HG02884 (cell line): ENCODE results near the gene IL17RC.
"Not testable (repeated sequence)": the region's sequence is repeated elsewhere in the genome, so short reads cannot be mapped to it uniquely, and the experiment has no call there.

Experiments
- ATAC-seq: cut with Tn5 transposase; IDR thresholded peaks from one replicate; pipeline ENCODE4 v1.9.1; 2021; ENCODE audit warnings: mild to moderate bottlenecking, moderate library complexity; ENCODE audit not compliant: unreplicated experiment

IL17RC gene, protein sequence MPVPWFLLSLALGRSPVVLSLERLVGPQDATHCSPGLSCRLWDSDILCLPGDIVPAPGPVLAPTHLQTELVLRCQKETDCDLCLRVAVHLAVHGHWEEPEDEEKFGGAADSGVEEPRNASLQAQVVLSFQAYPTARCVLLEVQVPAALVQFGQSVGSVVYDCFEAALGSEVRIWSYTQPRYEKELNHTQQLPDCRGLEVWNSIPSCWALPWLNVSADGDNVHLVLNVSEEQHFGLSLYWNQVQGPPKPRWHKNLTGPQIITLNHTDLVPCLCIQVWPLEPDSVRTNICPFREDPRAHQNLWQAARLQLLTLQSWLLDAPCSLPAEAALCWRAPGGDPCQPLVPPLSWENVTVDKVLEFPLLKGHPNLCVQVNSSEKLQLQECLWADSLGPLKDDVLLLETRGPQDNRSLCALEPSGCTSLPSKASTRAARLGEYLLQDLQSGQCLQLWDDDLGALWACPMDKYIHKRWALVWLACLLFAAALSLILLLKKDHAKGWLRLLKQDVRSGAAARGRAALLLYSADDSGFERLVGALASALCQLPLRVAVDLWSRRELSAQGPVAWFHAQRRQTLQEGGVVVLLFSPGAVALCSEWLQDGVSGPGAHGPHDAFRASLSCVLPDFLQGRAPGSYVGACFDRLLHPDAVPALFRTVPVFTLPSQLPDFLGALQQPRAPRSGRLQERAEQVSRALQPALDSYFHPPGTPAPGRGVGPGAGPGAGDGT

DNA sequence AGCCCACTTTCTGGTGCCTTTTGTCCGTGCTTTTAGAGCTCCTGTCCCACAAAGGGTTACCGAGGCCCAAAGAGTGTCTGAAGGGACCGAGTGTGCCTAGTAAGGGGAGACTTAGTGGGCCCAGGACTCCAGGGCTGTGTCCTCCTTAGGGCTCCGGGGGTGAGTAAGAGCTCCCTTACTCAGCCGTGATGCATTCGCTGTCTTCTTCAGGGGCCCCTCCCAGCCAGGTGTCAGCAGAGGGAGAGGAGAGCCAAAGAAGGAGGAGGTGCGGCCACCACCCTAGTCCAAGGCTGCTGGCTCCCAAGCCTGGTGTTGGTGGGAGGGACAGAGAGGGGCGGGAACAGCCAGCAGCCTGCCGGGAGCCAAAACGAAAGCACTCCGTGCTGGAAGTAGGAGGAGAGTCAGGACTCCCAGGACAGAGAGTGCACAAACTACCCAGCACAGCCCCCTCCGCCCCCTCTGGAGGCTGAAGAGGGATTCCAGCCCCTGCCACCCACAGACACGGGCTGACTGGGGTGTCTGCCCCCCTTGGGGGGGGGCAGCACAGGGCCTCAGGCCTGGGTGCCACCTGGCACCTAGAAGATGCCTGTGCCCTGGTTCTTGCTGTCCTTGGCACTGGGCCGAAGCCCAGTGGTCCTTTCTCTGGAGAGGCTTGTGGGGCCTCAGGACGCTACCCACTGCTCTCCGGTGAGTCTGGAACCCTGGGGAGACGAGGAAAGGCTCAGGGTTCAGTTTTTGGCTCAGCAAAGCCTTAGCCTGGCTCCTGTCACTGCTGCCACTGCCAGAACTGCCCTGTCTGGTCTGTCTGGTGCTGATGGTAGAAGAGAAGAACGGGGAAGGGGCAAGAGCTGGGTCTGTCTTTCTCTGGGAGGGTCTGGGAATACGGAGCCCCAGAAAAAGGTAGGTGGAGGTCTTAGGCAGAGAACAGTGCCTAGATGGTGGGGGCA, at the start of gene IL17RC:
IL17RC (plus strand) TSS at position 365 of the 947 bp plus-strand sequence; CDS start at position 583, 218 bp downstream.
- ATAC-seq = no peak

DNA sequence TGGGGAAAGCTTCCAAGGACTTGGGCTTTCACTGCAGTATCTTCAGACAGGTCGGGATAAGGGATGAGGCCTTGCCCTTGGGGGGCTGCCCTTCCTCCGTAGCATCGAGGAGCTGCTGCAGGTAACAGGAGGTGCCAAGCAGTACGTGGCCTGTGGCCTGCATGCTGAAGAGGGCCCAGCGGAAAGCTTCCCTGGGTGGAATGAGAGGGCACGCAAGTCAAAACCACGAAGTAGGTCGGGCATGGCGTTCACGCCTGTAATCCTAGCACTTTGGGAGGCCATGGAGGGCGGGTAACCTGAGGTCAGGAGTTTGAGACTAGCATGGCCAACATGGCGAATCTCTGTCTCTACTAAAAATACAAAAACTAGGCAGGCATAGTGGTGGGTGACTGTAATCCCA, 49.8 kb upstream of the IL17RC start:
- no peak for ATAC-seq

DNA sequence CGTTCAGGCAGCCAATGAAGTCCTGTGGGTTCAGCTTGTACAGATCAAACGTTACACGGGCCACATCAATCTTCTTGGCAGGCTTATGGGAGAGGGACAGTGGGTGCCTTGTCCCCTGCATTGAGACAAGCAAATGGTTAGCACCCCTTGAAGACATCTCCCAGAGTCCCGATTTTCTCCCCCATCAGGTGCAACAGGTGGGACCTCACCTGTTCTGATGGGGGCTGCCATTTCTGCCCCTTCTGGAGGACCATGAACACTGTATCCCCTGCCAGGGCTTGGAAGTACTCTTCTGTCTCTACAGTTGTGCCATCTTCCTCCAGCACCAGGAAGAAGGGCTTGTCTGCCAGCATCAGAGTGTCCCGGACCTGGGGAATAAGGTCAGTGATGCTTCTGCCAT, 46.9 kb upstream of the IL17RC start:
- no peak for ATAC-seq

DNA sequence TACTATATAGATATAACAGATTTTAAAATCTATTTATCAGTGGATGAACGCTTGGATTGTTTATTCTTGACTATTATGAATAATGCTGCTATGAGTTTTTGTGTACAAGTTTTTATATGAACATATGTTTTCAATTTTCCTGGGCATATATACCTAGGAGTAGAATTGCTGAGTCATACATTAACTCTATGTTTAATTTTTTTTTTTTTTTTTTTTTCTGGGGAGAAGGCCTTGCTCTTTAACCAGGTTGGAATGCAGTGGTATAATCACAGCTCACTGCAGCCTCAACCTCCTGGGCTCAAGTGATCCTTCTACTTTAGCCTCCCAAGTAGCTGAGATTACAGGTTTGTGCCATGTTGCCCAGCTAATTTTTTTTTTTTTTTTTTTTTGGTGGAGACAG, 45.9 kb upstream of the IL17RC start:
- ATAC-seq = no peak

DNA sequence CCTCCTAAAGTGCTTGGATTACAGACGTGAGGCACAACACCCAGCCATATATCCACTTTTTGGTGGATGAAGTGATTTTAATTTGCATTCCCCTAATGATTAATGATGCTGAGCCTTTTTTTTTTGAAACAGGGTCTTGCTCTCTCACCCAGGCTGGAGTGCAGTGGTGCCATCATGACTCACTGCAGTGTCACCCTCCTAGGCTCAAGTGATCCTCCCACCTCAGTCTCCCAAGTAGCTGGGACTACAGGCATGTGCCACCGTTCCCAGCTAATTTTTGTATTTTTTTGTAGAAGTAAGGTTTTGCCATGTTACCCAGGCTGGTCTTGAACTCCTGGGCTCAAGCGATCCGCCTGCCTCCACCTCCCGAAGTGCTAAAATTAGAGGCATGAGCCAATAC, 44.8 kb upstream of the IL17RC start:
- not testable (repeated sequence) for ATAC-seq

DNA sequence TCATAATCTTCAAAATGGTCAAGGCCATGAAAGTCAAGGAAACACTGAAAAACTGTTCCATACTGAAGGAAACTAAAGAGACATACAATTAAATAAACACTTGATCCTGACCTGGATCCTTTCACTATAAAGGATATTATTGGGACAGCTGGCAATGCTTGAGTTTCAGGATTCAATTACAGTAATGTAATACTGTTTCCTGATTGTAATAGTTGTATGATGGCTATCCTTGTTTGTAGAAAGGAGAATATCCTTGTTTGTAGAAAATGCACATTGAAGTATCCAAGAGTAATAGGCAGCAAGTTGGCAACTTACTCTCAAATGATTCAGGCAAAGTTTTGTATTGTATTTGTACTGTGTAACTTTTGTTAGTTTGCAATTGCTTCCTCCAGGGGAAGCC, 41.5 kb upstream of the IL17RC start:
- ATAC-seq = no peak

DNA sequence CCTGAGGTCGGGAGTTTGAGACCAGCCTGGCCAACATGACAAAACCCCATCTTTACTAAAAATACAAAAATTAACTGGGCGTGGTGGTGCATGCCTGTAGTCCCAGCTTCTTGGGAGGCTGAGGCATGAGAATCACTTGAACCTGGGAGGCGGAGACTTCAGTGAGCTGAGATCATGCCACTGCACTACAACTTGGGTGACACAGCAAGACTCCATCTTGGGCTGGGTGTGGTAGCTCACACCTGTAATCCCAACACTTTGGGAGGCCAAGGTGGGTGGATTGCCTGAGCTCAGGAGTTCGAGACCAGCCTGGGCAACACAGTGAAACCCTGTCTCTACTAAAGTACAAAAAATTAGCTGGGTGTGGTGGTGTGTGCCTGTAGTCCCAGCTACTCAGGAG, 40.6 kb upstream of the IL17RC start:
- not testable (repeated sequence) for ATAC-seq

DNA sequence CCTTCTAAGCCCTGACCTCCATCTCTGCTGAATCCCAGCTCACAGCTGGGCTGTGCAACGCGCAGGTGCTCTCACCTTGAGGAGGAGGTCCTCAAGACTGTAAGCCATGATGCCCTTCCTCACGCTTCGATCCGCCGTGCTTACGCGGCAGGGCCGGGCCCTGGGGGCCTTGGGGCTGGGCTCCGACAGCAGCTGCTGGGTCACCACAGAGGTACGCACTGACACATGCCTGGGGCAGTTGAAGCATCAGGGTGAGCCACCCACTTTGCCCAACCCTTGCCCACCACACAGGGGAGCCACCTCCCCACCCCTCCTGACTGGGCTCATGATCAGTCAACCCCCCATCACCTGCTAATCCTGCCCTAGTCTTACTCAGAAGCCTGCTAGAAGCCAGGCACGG, 39.9 kb upstream of the IL17RC start:
- ATAC-seq = no peak

DNA sequence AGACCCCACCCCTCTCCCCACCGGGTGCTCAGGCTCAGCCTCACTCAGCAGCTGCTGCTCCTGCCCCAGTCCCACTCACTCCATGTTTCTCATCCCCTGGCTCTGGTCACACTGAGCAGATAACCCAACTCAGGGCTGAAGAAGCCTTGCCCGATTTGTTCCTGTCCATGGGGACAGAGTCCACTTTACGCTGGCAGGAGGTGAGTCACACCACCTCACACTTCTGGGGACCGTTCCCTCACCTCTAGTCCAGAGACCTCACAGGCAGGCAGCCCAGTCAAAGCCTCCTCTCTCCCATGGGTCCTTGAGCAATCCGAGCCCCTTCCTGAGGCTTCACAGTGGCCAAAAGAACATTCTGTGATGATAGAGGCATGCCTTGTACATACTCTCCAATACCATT, 38.2 kb upstream of the IL17RC start:
- no peak for ATAC-seq

DNA sequence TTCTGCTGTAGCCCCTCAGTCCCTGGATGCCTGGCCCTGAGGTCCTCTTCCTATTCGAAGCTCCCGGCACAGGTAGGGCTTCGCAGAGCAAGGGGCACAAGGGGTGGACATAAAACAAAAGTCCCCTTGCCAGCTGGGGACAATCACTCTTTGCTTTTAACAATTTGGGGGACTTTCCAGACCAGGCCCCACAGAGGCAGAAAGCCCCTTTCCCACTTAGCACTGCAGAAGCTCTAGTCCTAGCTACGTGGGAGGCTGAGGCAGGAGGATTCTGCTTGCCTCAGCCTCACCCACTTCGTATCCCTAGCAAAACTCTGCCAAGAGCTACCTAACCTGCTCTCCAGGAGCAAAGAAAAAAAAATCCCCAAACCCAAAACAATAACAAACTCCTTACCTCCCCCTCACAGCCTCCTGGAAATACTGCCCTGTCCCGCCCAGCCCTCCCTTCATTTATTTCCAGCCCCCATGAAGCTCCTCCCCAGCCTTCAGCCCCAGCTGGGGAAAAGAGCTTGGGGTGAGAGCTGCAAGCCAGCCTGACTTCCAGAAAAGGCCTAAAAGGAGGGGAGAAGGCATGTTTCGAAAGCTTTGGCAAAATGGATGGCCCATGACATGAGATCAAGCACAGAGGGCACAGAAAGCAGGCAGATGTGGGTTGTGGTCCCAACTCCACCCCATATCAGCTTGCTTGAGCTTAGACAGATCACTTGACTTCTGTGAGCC, 36.9 kb upstream of the IL17RC start, which contains the start of gene CIDEC:
CIDEC (minus strand) TSS at position 424 of the 720 bp plus-strand sequence. CDS start 1,767 bp downstream, outside the sequence.
- no peak for ATAC-seq

DNA sequence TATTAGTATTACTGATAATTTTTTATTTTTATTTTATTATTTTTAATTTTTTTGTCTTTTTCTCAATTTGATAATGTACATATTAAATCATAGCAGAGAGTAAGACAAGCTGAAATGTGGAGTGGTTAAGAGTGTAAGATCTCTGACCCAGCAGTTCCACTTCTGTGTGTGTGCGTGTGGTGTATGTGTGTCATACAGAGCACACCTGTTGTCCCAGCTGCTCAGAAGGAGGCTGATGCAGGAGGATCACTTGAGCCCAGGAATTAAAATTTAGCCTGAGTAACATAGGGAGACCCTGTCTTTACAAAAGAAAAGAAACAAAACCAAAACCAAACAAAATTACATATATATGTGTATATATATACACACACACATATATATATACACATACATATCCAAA, 35.5 kb upstream of the IL17RC start:
- ATAC-seq = no peak

DNA sequence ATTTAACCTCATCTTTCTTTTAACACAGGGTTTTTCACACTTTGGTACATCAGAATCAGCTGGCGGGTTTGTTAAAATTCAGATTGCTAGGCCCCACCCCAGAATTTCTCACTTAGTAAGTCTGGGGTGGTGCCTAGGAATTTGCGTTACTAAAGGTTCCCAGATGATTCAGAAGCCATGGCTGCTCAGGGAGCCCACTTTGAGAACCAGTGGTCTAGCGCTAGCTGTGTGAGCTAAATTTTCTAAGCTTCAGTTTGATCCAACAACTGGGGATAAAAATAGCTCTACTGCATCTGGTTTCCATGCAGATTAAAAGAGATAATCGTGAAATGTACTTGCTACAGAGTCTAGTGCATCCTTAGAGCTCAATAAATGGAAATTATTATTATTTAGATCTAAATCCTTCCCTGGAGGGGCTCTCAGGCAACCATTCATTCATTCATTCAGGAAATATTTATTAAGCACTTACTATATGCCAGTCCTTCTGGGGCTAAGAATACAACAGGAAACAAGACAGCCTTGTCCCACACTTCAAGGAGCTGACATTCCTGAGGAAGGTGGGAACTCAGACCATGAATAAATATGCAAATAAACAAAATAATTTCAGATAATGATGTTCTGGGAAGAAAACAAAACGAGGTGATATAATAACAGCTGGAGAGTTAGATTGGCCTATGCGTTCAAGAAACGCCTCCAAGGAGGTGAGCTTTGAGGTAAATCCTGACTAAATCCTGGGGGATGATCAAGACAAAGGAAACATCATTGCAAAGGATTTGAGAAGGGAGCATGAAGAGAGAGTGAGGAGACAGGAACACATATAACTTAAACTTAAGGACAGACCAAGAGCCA, 33.0 kb upstream of the IL17RC start:
- no peak for ATAC-seq

DNA sequence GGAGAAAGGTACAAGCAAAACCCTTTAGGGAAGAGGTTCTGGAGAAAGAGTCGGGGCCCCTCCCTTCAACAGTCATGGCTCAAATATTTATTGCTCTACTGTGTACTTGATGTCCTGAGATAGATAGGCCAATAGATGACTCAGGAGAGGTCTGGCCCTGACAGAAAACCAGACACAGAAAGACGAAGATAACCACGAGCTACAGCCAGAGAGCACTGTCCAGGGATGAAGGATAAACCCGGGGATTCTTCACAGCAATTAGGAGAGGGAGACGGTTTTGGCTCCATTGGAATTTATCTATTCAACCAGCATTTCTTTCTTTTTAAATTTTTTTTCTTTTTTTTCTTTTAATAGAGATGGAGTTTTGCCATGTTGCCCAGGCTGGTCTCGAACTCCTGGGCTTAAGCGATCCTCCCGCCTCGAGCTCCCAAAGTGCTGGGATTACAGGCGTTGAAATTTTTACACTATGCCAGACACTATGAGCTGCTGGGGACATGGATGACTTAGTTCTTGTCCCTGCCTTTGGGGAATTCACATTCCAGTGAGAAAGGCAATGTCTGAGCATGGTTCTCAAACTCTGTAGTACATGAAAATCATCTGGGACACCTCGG, 32.2 kb upstream of the IL17RC start:
- no peak for ATAC-seq

DNA sequence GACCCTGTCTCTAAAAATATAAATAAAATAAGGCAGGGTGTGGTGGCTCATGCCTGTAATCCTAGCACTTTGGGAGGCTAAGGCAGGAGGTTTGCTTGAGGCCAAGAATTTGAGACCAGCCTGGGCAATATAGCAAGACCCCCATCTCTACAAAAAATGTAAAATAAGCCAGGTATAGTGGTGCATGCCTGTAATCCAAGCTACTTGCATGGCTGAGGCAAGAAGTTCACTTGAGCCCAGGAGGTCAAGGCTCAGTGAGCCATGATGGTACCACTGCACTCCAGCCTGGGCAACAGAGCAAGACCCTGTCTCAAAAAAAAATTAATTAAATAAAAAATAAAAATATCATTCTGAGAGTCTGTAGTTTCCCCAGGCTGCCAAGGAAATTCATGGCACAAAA, 30.6 kb upstream of the IL17RC start:
- no peak for ATAC-seq

DNA sequence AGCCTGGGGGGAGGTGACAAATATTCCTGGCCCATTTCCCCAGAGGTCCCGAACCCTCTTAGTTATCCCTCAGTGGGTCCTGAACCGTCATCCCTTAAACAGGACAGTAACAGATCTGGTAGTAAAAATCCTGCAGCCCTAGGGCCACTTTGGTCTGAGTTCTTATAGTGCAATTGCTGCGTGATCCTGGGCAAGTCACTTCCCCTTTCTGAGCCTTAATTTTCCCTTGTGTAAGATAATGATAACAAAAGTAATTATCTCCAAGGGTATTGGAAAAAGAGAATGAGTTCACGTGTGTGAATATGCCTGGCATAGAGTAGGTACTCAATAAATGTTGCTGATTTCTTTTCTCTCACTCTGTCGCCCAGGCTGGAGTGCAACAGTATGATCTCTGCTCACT, 29.4 kb upstream of the IL17RC start:
- no peak for ATAC-seq

DNA sequence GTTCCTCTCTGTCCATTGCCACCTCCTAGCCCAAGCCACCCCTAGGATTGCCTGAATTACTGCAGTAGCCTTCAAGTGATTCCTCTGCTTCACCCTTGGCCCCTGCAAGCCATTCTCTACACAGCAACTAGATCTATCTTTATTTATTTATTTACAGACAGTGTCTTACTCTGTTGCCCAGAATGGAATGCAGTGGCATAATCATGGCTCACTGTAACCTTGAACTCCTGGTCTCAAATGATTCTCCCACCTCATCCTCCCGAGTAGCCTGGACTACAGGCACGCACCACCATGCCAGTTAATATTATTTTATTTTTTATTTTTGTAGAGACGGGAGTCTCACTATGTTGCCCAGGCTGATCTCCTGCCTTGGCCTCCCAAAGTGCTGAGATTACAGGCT, 28.4 kb upstream of the IL17RC start:
- ATAC-seq = no peak

DNA sequence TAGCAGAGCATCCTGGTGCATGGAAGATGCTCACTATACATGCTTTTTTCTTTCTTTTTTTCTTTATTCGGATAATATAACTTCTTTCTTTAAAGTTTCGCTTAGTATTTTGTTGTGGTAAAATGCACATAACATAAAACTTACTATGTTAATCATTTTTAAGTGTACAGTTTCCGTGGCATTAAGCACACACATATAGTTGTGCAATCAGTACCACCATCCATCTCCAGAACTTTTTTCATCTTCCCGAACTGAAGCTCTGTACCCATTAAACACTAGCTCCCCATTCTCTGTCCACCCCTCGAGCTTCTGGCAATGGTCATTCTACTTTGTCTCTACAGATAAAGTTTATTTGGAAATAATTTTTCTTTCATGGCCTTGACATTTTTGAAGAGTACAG, 27.5 kb upstream of the IL17RC start:
- no peak for ATAC-seq

DNA sequence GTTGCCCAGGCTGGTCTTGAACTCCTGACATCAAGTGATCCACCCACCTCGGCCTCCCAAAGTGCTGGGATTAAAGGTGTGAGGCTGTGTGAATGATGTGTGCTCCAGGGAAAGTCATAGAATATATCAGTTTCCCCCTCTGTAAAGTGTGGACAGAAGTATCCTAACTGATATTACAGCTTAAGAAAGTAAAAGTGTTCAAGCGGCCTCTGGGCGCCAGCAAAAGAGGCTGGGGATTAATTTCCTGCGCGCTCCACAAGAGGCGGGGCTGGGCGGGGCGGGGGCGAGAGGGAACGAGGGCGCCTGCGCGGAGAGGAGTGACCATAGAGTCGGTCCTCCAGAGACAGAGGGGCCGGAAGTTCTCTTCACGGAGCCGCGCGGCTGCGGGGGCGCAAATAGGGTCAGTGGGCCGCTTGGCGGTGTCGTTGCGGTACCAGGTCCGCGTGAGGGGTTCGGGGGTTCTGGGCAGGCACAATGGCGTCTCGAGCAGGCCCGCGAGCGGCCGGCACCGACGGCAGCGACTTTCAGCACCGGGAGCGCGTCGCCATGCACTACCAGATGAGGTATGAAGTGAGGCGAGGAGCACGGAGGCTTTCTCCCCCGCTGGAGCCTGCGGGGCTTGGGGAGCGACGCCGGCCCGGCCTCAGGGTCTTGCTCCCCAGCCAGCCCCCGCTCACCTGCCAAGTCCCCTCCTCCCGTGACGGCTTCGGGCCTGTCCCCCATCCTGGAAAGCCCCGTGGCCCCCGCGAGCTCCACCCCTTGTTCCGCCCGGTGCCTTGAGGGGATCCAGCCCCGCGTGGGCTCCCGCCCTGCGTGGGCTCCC, 26.4 kb upstream of the IL17RC start, which contains the start of gene JAGN1:
JAGN1 (plus strand) TSS at position 362 of the 823 bp plus-strand sequence; CDS start at position 475, 113 bp downstream.
- peak; percentile 75 for ATAC-seq
